ENCODE data around the gene HSD3B2. TPM values are rescaled to one million over a fixed set of nuclear protein-coding genes. Genes with fewer than 3 reads are reported as not detected.

HSD3B2 gene
- polyA plus RNA-seq, 4 donors: 0.07 to 2.8 (median 1.6) TPM; not detected in 1

GRCh38 chr1:119467857-119468668 is 53.1 kb downstream of the HSD3B2 start:
- peak overlapping the region in 1 of 3 donors; percentile 59 for H3K27ac ChIP-seq (ENCODE audit: low read depth in 1 of 3, low read length in 2 of 3)
- no peak for FAIRE-seq
- WGBS, 3 donors: 15 to 47% (median 38%) methylated on average over 4 of the region's 4 CpGs

DNA sequence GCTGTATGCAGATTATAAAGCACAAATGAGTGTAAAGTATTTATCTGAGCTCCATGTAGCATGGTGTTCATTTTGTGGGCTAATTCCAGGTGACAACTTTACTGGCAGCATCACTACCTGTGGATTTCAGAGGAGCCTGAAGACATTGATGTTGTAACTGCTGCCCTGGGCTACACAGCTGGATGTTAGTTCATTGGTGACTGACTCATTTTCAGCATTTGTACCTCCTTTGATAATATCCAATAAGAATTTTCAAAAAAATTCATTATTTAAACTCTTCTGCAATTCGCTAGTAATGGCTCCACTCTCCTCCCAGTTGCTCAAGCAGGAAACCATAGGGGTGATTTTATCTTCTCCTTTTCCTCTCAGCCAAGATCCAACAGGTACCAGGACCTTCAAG is 54.8 kb downstream of the HSD3B2 start:
- no peak for DNase-seq
- Histone ChIP-seq H3K4me3 (ENCODE audit: low read depth in 1 of 3, low read length in 3 of 3) (no peak overlapping the region), H3K27ac (ENCODE audit: low read depth in 1 of 3, low read length in 2 of 3) (no peak overlapping the region), H3K9me3 (ENCODE audit: control insufficient read depth in 2 of 2, insufficient read depth in 1 of 2, low read depth in 1 of 2, low read length in 1 of 2) (no peaks in the 10 kb centered on the region), H3K4me1 (ENCODE audit: control insufficient read depth in 3 of 3, insufficient read depth in 2 of 3, low read depth in 1 of 3, low read length in 2 of 3) (peaks cover 0 to 30% (median 0%) of the 10 kb centered on the region in 3 donors), H3K27me3 (ENCODE audit: control insufficient read depth in 3 of 3, insufficient read depth in 3 of 3, low read length in 3 of 3) (no peaks in the 10 kb centered on the region), H3K36me3 (ENCODE audit: control insufficient read depth in 3 of 3, insufficient read depth in 2 of 3, low read depth in 1 of 3, low read length in 3 of 3) (no peaks in the 10 kb centered on the region)
- no peak for FAIRE-seq
- whole genome bisulfite sequencing, 3 donors: 64 to 81% (median 69%) methylated on average over 1 of the region's 1 CpG

More at GRCh38 chr1:119467857-119468668, 53.1 kb downstream of the HSD3B2 start:
- Histone ChIP-seq H3K9me3 (ENCODE audit: control insufficient read depth in 2 of 2, insufficient read depth in 1 of 2, low read depth in 1 of 2, low read length in 1 of 2) (no peaks in the 10 kb centered on the region), H3K27me3 (ENCODE audit: control insufficient read depth in 3 of 3, insufficient read depth in 3 of 3, low read length in 3 of 3) (no peaks in the 10 kb centered on the region), H3K4me3 (ENCODE audit: low read depth in 1 of 3, low read length in 3 of 3) (no peak overlapping the region), H3K36me3 (ENCODE audit: control insufficient read depth in 3 of 3, insufficient read depth in 2 of 3, low read depth in 1 of 3, low read length in 3 of 3) (no peaks in the 10 kb centered on the region), H3K4me1 (ENCODE audit: control insufficient read depth in 3 of 3, insufficient read depth in 2 of 3, low read depth in 1 of 3, low read length in 2 of 3) (peaks cover 0 to 27% (median 0%) of the 10 kb centered on the region in 3 donors)
- peak; percentile 8 to 71 for DNase-seq

- Histone ChIP-seq H3K36me3 (ENCODE audit: control insufficient read depth in 3 of 3, insufficient read depth in 2 of 3, low read depth in 1 of 3, low read length in 3 of 3) (no peaks in the 10 kb centered on the region), H3K4me1 (ENCODE audit: control insufficient read depth in 3 of 3, insufficient read depth in 2 of 3, low read depth in 1 of 3, low read length in 2 of 3) (peaks cover 0 to 30% (median 0%) of the 10 kb centered on the region in 3 donors), H3K27me3 (ENCODE audit: control insufficient read depth in 3 of 3, insufficient read depth in 3 of 3, low read length in 3 of 3) (no peaks in the 10 kb centered on the region), H3K4me3 (ENCODE audit: low read depth in 1 of 3, low read length in 3 of 3) (no peak overlapping the region), H3K27ac (ENCODE audit: low read depth in 1 of 3, low read length in 2 of 3) (no peak overlapping the region), H3K9me3 (ENCODE audit: control insufficient read depth in 2 of 2, insufficient read depth in 1 of 2, low read depth in 1 of 2, low read length in 1 of 2) (no peaks in the 10 kb centered on the region)
- WGBS, 3 donors: 86 to 91% (median 89%) methylated on average over 3 of the region's 3 CpGs
- no peak for FAIRE-seq
- no peak for DNase-seq
These were observed 55.4 kb downstream of the HSD3B2 start for GRCh38 chr1:119470377-119470776.

- DNase-seq (no peak), FAIRE-seq (no peak)
- Histone ChIP-seq H3K27ac (ENCODE audit: low read depth in 1 of 3, low read length in 2 of 3) (no peak overlapping the region), H3K36me3 (ENCODE audit: control insufficient read depth in 3 of 3, insufficient read depth in 2 of 3, low read depth in 1 of 3, low read length in 3 of 3) (no peaks in the 10 kb centered on the region), H3K4me1 (ENCODE audit: control insufficient read depth in 3 of 3, insufficient read depth in 2 of 3, low read depth in 1 of 3, low read length in 2 of 3) (peaks cover 0 to 29% (median 0%) of the 10 kb centered on the region in 3 donors), H3K27me3 (ENCODE audit: control insufficient read depth in 3 of 3, insufficient read depth in 3 of 3, low read length in 3 of 3) (no peaks in the 10 kb centered on the region), H3K9me3 (ENCODE audit: control insufficient read depth in 2 of 2, insufficient read depth in 1 of 2, low read depth in 1 of 2, low read length in 1 of 2) (no peaks in the 10 kb centered on the region), H3K4me3 (ENCODE audit: low read depth in 1 of 3, low read length in 3 of 3) (no peak overlapping the region)
- 83 to 85% (median 83%) methylated on average over 7 of the region's 7 CpGs for WGBS, 3 donors
These were observed 56.0 kb downstream of the HSD3B2 start for GRCh38 chr1:119470958-119471357.

DNA sequence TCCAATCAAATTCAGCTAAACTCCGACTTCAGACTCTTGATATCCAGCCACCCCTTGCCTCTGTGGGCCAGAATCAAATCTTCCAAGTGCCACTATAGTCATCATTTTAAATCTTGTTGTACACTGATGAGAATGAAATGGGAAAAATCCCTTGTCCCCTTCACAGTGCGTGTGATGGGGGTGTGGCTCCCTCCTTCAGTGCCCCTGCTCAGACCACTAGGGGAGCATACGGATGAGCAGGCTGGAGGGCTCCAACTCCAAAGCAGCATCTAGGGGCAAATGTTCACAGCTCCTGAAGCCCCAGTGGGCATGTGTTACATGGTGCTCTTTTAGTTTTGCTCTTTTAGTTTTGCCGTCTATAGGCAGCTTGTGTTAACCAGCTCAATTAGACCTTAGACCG is 56.6 kb downstream of the HSD3B2 start:
- DNase-seq (no peak), FAIRE-seq (no peak)
- WGBS, 3 donors: 80 to 90% (median 88%) methylated on average over 5 of the region's 5 CpGs
- Histone ChIP-seq H3K27me3 (ENCODE audit: control insufficient read depth in 3 of 3, insufficient read depth in 3 of 3, low read length in 3 of 3) (no peaks in the 10 kb centered on the region), H3K27ac (ENCODE audit: low read depth in 1 of 3, low read length in 2 of 3) (no peak overlapping the region), H3K9me3 (ENCODE audit: control insufficient read depth in 2 of 2, insufficient read depth in 1 of 2, low read depth in 1 of 2, low read length in 1 of 2) (no peaks in the 10 kb centered on the region), H3K4me1 (ENCODE audit: control insufficient read depth in 3 of 3, insufficient read depth in 2 of 3, low read depth in 1 of 3, low read length in 2 of 3) (peaks cover 0 to 28% (median 0%) of the 10 kb centered on the region in 3 donors), H3K36me3 (ENCODE audit: control insufficient read depth in 3 of 3, insufficient read depth in 2 of 3, low read depth in 1 of 3, low read length in 3 of 3) (no peaks in the 10 kb centered on the region), H3K4me3 (ENCODE audit: low read depth in 1 of 3, low read length in 3 of 3) (no peak overlapping the region)

DNA sequence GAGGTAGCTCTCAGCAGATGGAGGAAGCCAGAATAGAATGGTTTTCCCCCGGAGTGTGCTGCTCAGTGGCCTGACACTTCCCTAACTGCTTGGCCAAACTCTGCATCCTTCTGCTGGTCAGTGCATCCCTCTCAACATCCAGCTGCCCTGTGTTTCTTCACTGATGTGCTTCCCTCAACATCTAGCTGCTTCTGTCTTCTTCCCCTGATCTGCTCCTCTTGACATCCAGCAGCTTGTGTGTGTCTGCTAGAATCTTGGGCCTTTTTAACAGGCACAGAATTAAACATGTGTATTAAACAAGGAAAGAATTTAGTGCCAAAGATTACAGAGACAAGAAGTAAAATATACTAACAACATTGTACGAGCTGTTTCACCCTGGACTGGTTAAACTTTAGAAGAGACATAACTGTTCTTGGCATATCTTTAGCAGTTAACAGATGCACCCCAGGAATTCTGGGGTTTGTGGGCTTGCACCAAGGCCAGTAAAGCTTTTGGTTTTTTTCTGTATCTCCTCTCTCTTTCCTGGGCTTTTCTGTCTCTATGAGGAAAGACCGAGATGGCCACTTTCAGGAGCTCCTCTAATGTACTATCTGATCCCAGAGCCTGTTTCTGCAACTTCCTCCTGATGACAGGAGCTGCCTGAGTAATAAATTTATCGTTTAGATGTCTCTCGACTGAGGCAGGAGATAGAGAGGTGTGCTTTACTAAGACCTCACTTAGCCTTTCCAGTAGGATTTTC is 57.3 kb downstream of the HSD3B2 start:
- Histone ChIP-seq H3K27ac (ENCODE audit: low read depth in 1 of 3, low read length in 2 of 3) (no peak overlapping the region), H3K36me3 (ENCODE audit: control insufficient read depth in 3 of 3, insufficient read depth in 2 of 3, low read depth in 1 of 3, low read length in 3 of 3) (no peaks in the 10 kb centered on the region), H3K9me3 (ENCODE audit: control insufficient read depth in 2 of 2, insufficient read depth in 1 of 2, low read depth in 1 of 2, low read length in 1 of 2) (no peaks in the 10 kb centered on the region), H3K27me3 (ENCODE audit: control insufficient read depth in 3 of 3, insufficient read depth in 3 of 3, low read length in 3 of 3) (no peaks in the 10 kb centered on the region), H3K4me3 (ENCODE audit: low read depth in 1 of 3, low read length in 3 of 3) (no peak overlapping the region), H3K4me1 (ENCODE audit: control insufficient read depth in 3 of 3, insufficient read depth in 2 of 3, low read depth in 1 of 3, low read length in 2 of 3) (peaks cover 0 to 22% (median 0%) of the 10 kb centered on the region in 3 donors)
- DNase-seq (no peak), FAIRE-seq (no peak)
- WGBS, 3 donors: 41 to 59% (median 51%) methylated on average over 5 of the region's 5 CpGs

Other genes with a start within 250 kb of the HSD3B2 start
- gene HAO2, start 46.4 kb upstream of the HSD3B2 start, polyA plus RNA-seq: 10 to 100 TPM in 1 of 4 donors, under 1 TPM in 1, not detected in 2; 0.04 to 10.0 TPM
- 1 to 10 TPM in 1 of 4 donors, not detected in 3; 5.9 TPM for gene HSD3B1, start 92.1 kb downstream of the HSD3B2 start, polyA plus RNA-seq
- 1 to 10 TPM; 1.3 to 8.2 (median 1.6) TPM for gene ZNF697, start 233.1 kb downstream of the HSD3B2 start, polyA plus RNA-seq

Data from small intestine (tissue), 7 donors.